IPS-15b (cell line): Measurements from ENCODE around the gene CCDC185.

Experiments used
- H3K27me3 ChIP-seq: one replicate; pipeline ENCODE4 v1.6.1; 2013; ENCODE audit warnings: low read length; ENCODE audit not compliant: control insufficient read depth, insufficient read depth
- H3K36me3 ChIP-seq: one replicate; pipeline ENCODE4 v1.6.1; 2013; ENCODE audit warnings: low read length; ENCODE audit not compliant: control insufficient read depth, insufficient read depth
- H3K4me1 ChIP-seq: one replicate; pipeline ENCODE4 v1.6.1; 2013; ENCODE audit warnings: mild to moderate bottlenecking, low read length; ENCODE audit not compliant: control insufficient read depth, insufficient read depth
- H3K4me3 ChIP-seq: one replicate; pipeline ENCODE4 v1.5.1; 2013; ENCODE audit warnings: low read depth, low read length
- H3K9ac ChIP-seq: one replicate; pipeline ENCODE4 v1.6.1; 2013; ENCODE audit warnings: low read depth, mild to moderate bottlenecking, low read length
- H3K9me3 ChIP-seq: one replicate; pipeline ENCODE4 v1.6.1; 2013; ENCODE audit warnings: mild to moderate bottlenecking, low read length; ENCODE audit not compliant: control insufficient read depth, insufficient read depth

CCDC185 gene

GRCh38 chr1:223444411-223444810, 51.2 kb downstream of the CCDC185 start:
- peaks cover 5% of the 10 kb centered on the region for H3K9me3 ChIP-seq
- H3K4me1 ChIP-seq = no peaks in the 10 kb centered on the region
- no peak overlapping the region for H3K4me3 ChIP-seq
- H3K36me3 ChIP-seq = no peaks in the 10 kb centered on the region
- H3K27me3 ChIP-seq = no peaks in the 10 kb centered on the region
- no peak overlapping the region for H3K9ac ChIP-seq
